ENCODE measurements around the gene RAE1.

Gene RAE1

GRCh38 chr20:57326667-57327455 lies 24.2 kb upstream of the RAE1 start:
- H3K27ac ChIP-seq (ENCODE audit: low read depth, low read length): no peak overlapping the region
- H3K36me3 ChIP-seq (ENCODE audit: insufficient read depth, low read length): no peaks in the 10 kb centered on the region
- H2AFZ ChIP-seq (ENCODE audit: low read length, unreplicated experiment): no peak overlapping the region
- peaks cover 55% of the 10 kb centered on the region for H3K27me3 ChIP-seq (ENCODE audit: insufficient read depth, low read length)
- H3K79me2 ChIP-seq (ENCODE audit: control insufficient read depth, insufficient read depth, low read length, unreplicated experiment): no peaks in the 10 kb centered on the region
- H3K4me3 ChIP-seq (ENCODE audit: low read depth, low read length): no peak overlapping the region
- no peaks in the 10 kb centered on the region for H3K4me1 ChIP-seq (ENCODE audit: control insufficient read depth, insufficient read depth, low read length, unreplicated experiment)

- H3K79me2 ChIP-seq (ENCODE audit: control insufficient read depth, insufficient read depth, low read length, unreplicated experiment): no peaks in the 10 kb centered on the region
- peaks cover 59% of the 10 kb centered on the region for H3K27me3 ChIP-seq (ENCODE audit: insufficient read depth, low read length)
- H3K4me3 ChIP-seq (ENCODE audit: low read depth, low read length): no peak overlapping the region
- no peaks in the 10 kb centered on the region for H3K4me1 ChIP-seq (ENCODE audit: control insufficient read depth, insufficient read depth, low read length, unreplicated experiment)
- no peaks in the 10 kb centered on the region for H3K36me3 ChIP-seq (ENCODE audit: insufficient read depth, low read length)
- H3K27ac ChIP-seq (ENCODE audit: low read depth, low read length): no peak overlapping the region
- no peak overlapping the region for H2AFZ ChIP-seq (ENCODE audit: low read length, unreplicated experiment)
These were observed 23.2 kb upstream of the RAE1 start for GRCh38 chr20:57327820-57328219.

DNA sequence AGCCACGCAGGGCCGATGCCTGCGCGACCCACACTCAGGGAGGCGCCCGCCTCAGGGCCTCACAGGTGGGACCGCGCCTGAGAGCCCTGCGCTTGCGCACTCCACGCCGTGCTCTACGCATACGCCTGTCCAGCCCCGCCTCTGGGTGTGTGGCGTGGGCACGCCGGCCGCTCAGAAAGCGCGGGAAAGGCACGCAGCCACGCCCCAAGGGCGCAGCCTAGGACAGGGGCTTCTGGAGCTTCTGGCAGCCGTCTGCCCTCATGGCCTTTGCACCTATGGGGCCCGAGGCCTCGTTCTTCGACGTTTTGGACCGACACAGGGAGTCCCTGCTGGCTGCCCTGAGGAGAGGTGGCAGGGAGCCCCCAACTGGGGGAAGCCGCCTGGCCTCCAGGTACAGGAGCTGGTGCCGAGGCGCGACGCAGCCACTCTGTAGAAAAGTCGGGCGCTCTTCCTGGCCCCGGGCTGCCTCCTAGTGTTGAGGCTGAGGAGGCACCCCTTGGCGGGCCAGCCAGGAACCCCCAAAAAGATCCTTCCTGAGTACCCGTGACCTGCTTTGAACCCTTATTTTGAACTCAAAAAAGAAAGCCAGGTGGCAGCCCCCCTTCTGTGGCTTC lies 21.3 kb upstream of the RAE1 start, which contains the start of gene SPO11:
Gene SPO11 (plus strand): TSS at position 196 of the 614 bp plus-strand sequence. CDS start 65 bp downstream, at position 261.
- Histone ChIP-seq H3K4me1 (ENCODE audit: control insufficient read depth, insufficient read depth, low read length, unreplicated experiment) (no peaks in the 10 kb centered on the region), H3K36me3 (ENCODE audit: insufficient read depth, low read length) (no peaks in the 10 kb centered on the region), H3K27ac (ENCODE audit: low read depth, low read length) (no peak within 1 kb of the TSS), H2AFZ (ENCODE audit: low read length, unreplicated experiment) (no peak within 1 kb of the TSS), H3K27me3 (ENCODE audit: insufficient read depth, low read length) (peaks cover 64% of the 10 kb centered on the region), H3K79me2 (ENCODE audit: control insufficient read depth, insufficient read depth, low read length, unreplicated experiment) (no peaks in the 10 kb centered on the region), H3K4me3 (ENCODE audit: low read depth, low read length) (no peak within 1 kb of the TSS)

DNA sequence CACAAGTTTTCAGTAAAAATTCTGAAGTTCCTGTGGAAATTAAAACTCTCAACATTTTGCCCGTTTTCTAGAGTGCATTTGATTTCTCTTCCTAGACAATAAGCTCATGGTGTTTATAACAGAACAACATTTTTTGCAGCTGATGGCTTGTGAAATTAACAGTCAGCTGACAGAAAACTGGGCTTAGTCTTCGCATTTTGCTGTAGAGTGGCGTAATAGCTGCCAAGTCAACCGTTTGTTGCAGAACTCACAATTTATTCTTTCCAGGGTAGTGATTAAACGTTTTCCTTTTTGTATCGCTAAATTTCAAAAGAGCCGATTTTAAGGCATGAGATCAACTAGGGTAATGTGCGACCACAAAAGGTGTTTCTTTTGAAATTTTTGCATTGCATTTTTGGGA lies 20.1 kb upstream of the RAE1 start:
- H2AFZ ChIP-seq (ENCODE audit: low read length, unreplicated experiment): no peak overlapping the region
- H3K27me3 ChIP-seq (ENCODE audit: insufficient read depth, low read length): peaks cover 69% of the 10 kb centered on the region
- no peak overlapping the region for H3K27ac ChIP-seq (ENCODE audit: low read depth, low read length)
- no peaks in the 10 kb centered on the region for H3K4me1 ChIP-seq (ENCODE audit: control insufficient read depth, insufficient read depth, low read length, unreplicated experiment)
- no peaks in the 10 kb centered on the region for H3K79me2 ChIP-seq (ENCODE audit: control insufficient read depth, insufficient read depth, low read length, unreplicated experiment)
- no peaks in the 10 kb centered on the region for H3K36me3 ChIP-seq (ENCODE audit: insufficient read depth, low read length)
- H3K4me3 ChIP-seq (ENCODE audit: low read depth, low read length): no peak overlapping the region

DNA sequence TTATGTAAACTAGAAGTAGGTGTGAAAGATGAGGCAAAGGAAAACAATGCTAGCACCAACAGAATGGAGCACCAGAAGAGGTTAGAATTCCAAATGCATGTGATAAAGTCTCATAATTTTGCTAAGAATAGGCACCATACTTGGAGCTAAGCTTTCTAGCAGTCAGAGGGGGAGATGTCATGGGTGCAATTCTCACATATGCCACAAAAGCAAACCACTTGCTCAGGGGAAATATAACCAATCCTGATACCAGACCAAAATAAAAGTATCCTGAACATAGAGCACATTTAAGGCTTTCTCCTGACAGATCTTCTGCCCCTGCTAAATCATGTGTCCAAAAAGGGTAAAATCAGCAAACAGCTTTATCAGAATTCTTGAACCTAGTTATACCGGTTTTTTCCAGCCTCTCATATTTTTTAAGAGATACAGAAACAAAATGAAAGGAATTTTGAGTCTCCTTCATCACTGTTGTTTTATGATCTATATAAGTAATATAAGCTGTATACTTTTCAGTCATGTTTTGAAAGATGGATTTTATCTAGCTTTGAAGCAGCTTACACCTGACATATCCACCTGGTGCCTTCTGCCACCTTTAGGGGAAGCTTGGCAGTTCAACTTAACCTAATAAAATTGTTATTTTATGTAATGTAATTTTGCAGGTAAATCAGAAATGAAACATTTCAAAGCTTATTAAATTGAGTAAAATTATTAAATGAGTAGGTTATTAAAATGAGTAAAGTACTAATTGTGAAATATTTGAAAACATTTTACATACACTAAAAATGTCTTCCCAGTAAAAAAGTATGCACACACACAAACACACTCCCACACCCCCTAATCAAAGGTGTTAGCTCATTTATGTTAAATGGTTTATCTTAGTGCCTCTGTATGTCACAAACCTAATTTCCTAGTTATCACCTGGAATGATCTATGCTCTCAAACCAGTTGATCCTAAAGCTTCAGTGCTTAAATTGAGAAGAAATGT lies 18.7 kb upstream of the RAE1 start:
- Histone ChIP-seq H3K4me1 (ENCODE audit: control insufficient read depth, insufficient read depth, low read length, unreplicated experiment) (no peaks in the 10 kb centered on the region), H3K27ac (ENCODE audit: low read depth, low read length) (no peak overlapping the region), H3K36me3 (ENCODE audit: insufficient read depth, low read length) (no peaks in the 10 kb centered on the region), H3K79me2 (ENCODE audit: control insufficient read depth, insufficient read depth, low read length, unreplicated experiment) (no peaks in the 10 kb centered on the region), H2AFZ (ENCODE audit: low read length, unreplicated experiment) (no peak overlapping the region), H3K4me3 (ENCODE audit: low read depth, low read length) (no peak overlapping the region), H3K27me3 (ENCODE audit: insufficient read depth, low read length) (peaks cover 77% of the 10 kb centered on the region)

GRCh38 chr20:57335392-57335791 lies 15.7 kb upstream of the RAE1 start:
- H3K36me3 ChIP-seq (ENCODE audit: insufficient read depth, low read length): no peaks in the 10 kb centered on the region
- H3K79me2 ChIP-seq (ENCODE audit: control insufficient read depth, insufficient read depth, low read length, unreplicated experiment): no peaks in the 10 kb centered on the region
- no peak overlapping the region for H3K4me3 ChIP-seq (ENCODE audit: low read depth, low read length)
- H3K27ac ChIP-seq (ENCODE audit: low read depth, low read length): no peak overlapping the region
- peaks cover 69% of the 10 kb centered on the region for H3K27me3 ChIP-seq (ENCODE audit: insufficient read depth, low read length)
- no peaks in the 10 kb centered on the region for H3K4me1 ChIP-seq (ENCODE audit: control insufficient read depth, insufficient read depth, low read length, unreplicated experiment)
- H2AFZ ChIP-seq (ENCODE audit: low read length, unreplicated experiment): no peak overlapping the region

DNA sequence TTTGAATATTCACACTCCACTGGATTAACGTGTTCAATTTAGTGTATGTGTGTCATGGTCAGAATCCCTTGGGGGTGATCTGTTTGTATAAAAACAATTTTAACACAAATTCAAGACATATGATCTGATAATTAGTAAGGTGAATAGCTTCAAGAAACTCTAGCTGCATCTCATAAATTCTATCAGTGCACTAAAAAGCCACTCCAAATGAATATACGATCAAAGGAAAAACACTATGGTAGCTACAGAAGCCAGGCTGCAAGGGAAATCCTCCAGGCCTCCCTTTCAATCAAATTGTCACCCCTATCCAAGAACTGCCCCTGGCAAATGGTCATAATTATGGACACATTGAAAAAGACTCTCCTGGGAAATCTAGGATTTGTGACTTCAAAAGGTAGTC lies 9.4 kb upstream of the RAE1 start:
- no peaks in the 10 kb centered on the region for H3K79me2 ChIP-seq (ENCODE audit: control insufficient read depth, insufficient read depth, low read length, unreplicated experiment)
- no peak overlapping the region for H3K27ac ChIP-seq (ENCODE audit: low read depth, low read length)
- no peak overlapping the region for H3K4me3 ChIP-seq (ENCODE audit: low read depth, low read length)
- H2AFZ ChIP-seq (ENCODE audit: low read length, unreplicated experiment): no peak overlapping the region
- peaks cover 28% of the 10 kb centered on the region for H3K27me3 ChIP-seq (ENCODE audit: insufficient read depth, low read length)
- H3K4me1 ChIP-seq (ENCODE audit: control insufficient read depth, insufficient read depth, low read length, unreplicated experiment): peaks cover 2% of the 10 kb centered on the region
- H3K36me3 ChIP-seq (ENCODE audit: insufficient read depth, low read length): no peaks in the 10 kb centered on the region

DNA sequence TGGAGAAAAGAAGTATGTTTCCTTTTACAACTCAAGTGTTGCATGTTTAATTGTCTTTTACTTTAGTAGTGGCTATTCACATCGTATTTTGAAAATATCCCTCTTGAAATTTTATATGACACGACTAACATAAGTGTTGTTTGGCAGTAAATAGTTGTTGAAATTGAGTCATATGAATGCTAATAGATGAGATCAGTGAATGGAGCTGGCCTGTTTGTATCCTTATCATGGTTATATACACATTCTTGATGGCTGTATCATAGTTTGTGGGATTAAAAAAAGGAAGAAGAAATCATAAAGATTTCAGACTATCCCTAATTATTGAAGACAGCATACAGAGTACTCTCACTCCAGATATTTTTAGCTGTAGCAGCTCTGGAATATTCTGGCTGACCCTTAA lies 8.2 kb upstream of the RAE1 start:
- Histone ChIP-seq H2AFZ (ENCODE audit: low read length, unreplicated experiment) (no peak overlapping the region), H3K36me3 (ENCODE audit: insufficient read depth, low read length) (no peaks in the 10 kb centered on the region), H3K4me3 (ENCODE audit: low read depth, low read length) (no peak overlapping the region), H3K27me3 (ENCODE audit: insufficient read depth, low read length) (peaks cover 20% of the 10 kb centered on the region), H3K79me2 (ENCODE audit: control insufficient read depth, insufficient read depth, low read length, unreplicated experiment) (no peaks in the 10 kb centered on the region), H3K27ac (ENCODE audit: low read depth, low read length) (no peak overlapping the region), H3K4me1 (ENCODE audit: control insufficient read depth, insufficient read depth, low read length, unreplicated experiment) (peaks cover 3% of the 10 kb centered on the region)

DNA sequence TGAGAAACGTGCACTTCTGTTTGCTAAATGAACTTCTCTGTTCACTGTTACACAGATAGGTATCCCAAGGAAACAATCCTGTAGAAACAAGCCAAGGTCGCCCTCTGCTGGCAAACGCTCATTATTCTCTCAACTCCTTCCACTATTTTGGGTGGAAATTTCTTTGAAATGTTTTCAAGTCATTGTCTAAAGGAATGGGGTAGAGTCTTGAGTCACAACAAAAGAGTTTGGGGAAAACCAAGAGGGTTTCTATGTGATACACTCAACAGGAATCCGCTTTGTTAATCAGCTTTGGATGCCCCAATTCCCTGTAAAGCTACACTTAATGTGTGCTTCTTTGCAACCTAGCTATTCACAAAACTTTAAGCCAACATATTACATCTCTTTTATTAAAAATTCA lies 4.6 kb upstream of the RAE1 start:
- Histone ChIP-seq H3K79me2 (ENCODE audit: control insufficient read depth, insufficient read depth, low read length, unreplicated experiment) (peaks cover 5% of the 10 kb centered on the region), H3K27ac (ENCODE audit: low read depth, low read length) (no peak overlapping the region), H3K4me3 (ENCODE audit: low read depth, low read length) (no peak overlapping the region), H3K27me3 (ENCODE audit: insufficient read depth, low read length) (peaks cover 9% of the 10 kb centered on the region; the same call in 1 of the 2 replicates), H2AFZ (ENCODE audit: low read length, unreplicated experiment) (no peak overlapping the region), H3K4me1 (ENCODE audit: control insufficient read depth, insufficient read depth, low read length, unreplicated experiment) (peaks cover 3% of the 10 kb centered on the region), H3K36me3 (ENCODE audit: insufficient read depth, low read length) (no peaks in the 10 kb centered on the region)

DNA sequence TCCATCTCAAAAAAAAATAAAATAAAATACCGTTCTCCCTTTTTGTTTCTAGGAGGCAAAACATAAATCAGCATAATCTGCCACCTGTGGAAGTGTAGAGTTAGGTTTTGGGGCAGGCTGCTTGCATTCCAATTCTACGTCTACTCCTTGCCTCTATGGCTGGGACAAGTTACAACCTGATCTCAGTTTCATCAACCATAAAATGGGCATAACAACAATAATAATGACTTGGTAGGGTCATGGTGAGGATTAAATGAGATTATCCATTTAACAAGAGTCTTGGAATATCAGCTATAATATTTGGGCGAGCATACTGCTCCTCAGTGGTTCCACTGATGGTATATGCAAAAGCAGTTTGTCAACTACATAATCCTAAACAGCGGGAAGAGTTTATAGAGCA lies 3.7 kb upstream of the RAE1 start:
- H3K36me3 ChIP-seq (ENCODE audit: insufficient read depth, low read length): no peaks in the 10 kb centered on the region
- no peak overlapping the region for H2AFZ ChIP-seq (ENCODE audit: low read length, unreplicated experiment)

More for the DNA sequence above, 3.7 kb upstream of the RAE1 start:
- H3K4me1 ChIP-seq (ENCODE audit: control insufficient read depth, insufficient read depth, low read length, unreplicated experiment): peaks cover 9% of the 10 kb centered on the region
- H3K27me3 ChIP-seq (ENCODE audit: insufficient read depth, low read length): no peaks in the 10 kb centered on the region
- no peak overlapping the region for H3K27ac ChIP-seq (ENCODE audit: low read depth, low read length)
- H3K79me2 ChIP-seq (ENCODE audit: control insufficient read depth, insufficient read depth, low read length, unreplicated experiment): peaks cover 14% of the 10 kb centered on the region
- H3K4me3 ChIP-seq (ENCODE audit: low read depth, low read length): no peak overlapping the region

Data from ACC112 (cell line).